HL-60 (cell line): ENCODE measurements around the gene SIGLEC12.

Experiments used
- DNase-seq, 2 experiments: peaks; one replicate each; pipeline ENCODE4 v3.0.0-alpha.2; 2010 to 2020; ENCODE audit warnings: low read depth in 1 of 2, low spot score in 1 of 2
- H3K27ac ChIP-seq: fragments of 250-450 bp; sonication (Bioruptor Pico); replicated peaks from 2 replicates; pipeline ENCODE4 v1.5.1; 2020; ENCODE audit warnings: mild to moderate bottlenecking, moderate library complexity
- H3K27me3 ChIP-seq: fragments of 250-450 bp; sonication (Bioruptor Pico); 2 replicates; pipeline ENCODE4 v1.5.1; 2021; ENCODE audit warnings: mild to moderate bottlenecking, moderate library complexity; ENCODE audit not compliant: insufficient read depth, poor library complexity, severe bottlenecking
- H3K4me3 ChIP-seq: replicated peaks from 2 replicates; pipeline ENCODE4 v1.5.1; 2011; ENCODE audit warnings: mild to moderate bottlenecking, control low read depth, low read length; ENCODE audit not compliant: insufficient read depth
- CTCF ChIP-seq: IDR thresholded peaks from one replicate; pipeline ENCODE4 v1.5.1; 2011; ENCODE audit warnings: low read length, control low read depth, inconsistent platforms; ENCODE audit not compliant: insufficient read depth
- GABPA ChIP-seq: IDR thresholded peaks from 2 replicates; pipeline ENCODE4 v1.6.1; 2012; ENCODE audit warnings: low read depth
- POLR2AphosphoS5 ChIP-seq: IDR thresholded peaks from 2 replicates; pipeline ENCODE4 v1.6.1; 2012; ENCODE audit warnings: low read depth
- REST ChIP-seq: IDR thresholded peaks from 2 replicates; pipeline ENCODE4 v1.6.1; 2012; ENCODE audit warnings: low read depth; ENCODE audit not compliant: insufficient replicate concordance
- SPI1 ChIP-seq: IDR thresholded peaks from 2 replicates; pipeline ENCODE4 v1.6.1; 2012; ENCODE audit warnings: low read depth, mild to moderate bottlenecking, borderline replicate concordance

Gene SIGLEC12

GRCh38 chr19:51456541-51457290 is 44.9 kb downstream of the SIGLEC12 start:
- H3K27ac ChIP-seq = no peak overlapping the region
- no peak for TF ChIP-seq SPI1
- no peak for TF ChIP-seq CTCF
- TF ChIP-seq GABPA = no peak
- TF ChIP-seq REST = no peak
- no peak for TF ChIP-seq POLR2AphosphoS5
- no peak for DNase-seq

GRCh38 chr19:51450730-51451307 is 50.8 kb downstream of the SIGLEC12 start:
- Histone ChIP-seq H3K27ac (no peak overlapping the region), H3K4me3 (no peak overlapping the region), H3K27me3 (no peaks in the 10 kb centered on the region)
- no peak for DNase-seq
- no peak for TF ChIP-seq REST
- TF ChIP-seq POLR2AphosphoS5 = no peak
- no peak for TF ChIP-seq CTCF
- TF ChIP-seq GABPA = no peak
- TF ChIP-seq SPI1 = no peak

More at GRCh38 chr19:51456541-51457290, 44.9 kb downstream of the SIGLEC12 start:
- no peak overlapping the region for H3K4me3 ChIP-seq
- no peaks in the 10 kb centered on the region for H3K27me3 ChIP-seq

- no peak overlapping the region for H3K4me3 ChIP-seq
- DNase-seq = no peak
- H3K27me3 ChIP-seq = no peaks in the 10 kb centered on the region
- TF ChIP-seq GABPA = no peak
- TF ChIP-seq CTCF = no peak
- TF ChIP-seq SPI1 = no peak
- no peak for TF ChIP-seq POLR2AphosphoS5
- no peak for TF ChIP-seq REST
- H3K27ac ChIP-seq = no peak overlapping the region
These were observed 53.1 kb downstream of the SIGLEC12 start for GRCh38 chr19:51448411-51449016.
